ENCODE results near the gene C15orf61.

C15orf61 gene

GRCh38 chr15:67578020-67578600 lies 57.2 kb downstream of the C15orf61 start:
- no peaks in the 10 kb centered on the region for H3K36me3 ChIP-seq (ENCODE audit: control insufficient read depth, insufficient read depth, low read length)
- DNase-seq (ENCODE audit: extremely low read depth, insufficient read length), result no peak
- TF ChIP-seq, protein P1, sequence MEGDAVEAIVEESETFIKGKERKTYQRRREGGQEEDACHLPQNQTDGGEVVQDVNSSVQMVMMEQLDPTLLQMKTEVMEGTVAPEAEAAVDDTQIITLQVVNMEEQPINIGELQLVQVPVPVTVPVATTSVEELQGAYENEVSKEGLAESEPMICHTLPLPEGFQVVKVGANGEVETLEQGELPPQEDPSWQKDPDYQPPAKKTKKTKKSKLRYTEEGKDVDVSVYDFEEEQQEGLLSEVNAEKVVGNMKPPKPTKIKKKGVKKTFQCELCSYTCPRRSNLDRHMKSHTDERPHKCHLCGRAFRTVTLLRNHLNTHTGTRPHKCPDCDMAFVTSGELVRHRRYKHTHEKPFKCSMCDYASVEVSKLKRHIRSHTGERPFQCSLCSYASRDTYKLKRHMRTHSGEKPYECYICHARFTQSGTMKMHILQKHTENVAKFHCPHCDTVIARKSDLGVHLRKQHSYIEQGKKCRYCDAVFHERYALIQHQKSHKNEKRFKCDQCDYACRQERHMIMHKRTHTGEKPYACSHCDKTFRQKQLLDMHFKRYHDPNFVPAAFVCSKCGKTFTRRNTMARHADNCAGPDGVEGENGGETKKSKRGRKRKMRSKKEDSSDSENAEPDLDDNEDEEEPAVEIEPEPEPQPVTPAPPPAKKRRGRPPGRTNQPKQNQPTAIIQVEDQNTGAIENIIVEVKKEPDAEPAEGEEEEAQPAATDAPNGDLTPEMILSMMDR (IDR thresholded peaks at IDR 0.05; ENCODE audit: insufficient read depth, low read length, poor library complexity, severe bottlenecking), result no peak
- H3K27me3 ChIP-seq (replicated peaks; ENCODE audit: control insufficient read depth, insufficient read depth, low read length), result no peaks in the 10 kb centered on the region
- H3K4me3 ChIP-seq (replicated peaks; ENCODE audit: low read depth, low read length), result no peak overlapping the region

- Histone ChIP-seq H3K4me3 (replicated peaks; ENCODE audit: low read depth, low read length) (no peak overlapping the region), H3K27me3 (replicated peaks; ENCODE audit: control insufficient read depth, insufficient read depth, low read length) (no peaks in the 10 kb centered on the region), H3K36me3 (ENCODE audit: control insufficient read depth, insufficient read depth, low read length) (no peaks in the 10 kb centered on the region)
- DNase-seq (ENCODE audit: extremely low read depth, insufficient read length), result no peak
- TF ChIP-seq, protein P1 (IDR thresholded peaks at IDR 0.05; ENCODE audit: insufficient read depth, low read length, poor library complexity, severe bottlenecking), result no peak
Measured at GRCh38 chr15:67579164-67579563, 58.2 kb downstream of the C15orf61 start.

Data from GM06990 (cell line).